Ramos (cell line): ENCODE results near the gene CST9.
"Not testable (repeated sequence)": the region's sequence is repeated elsewhere in the genome, so short reads cannot be mapped to it uniquely, and the experiment has no call there.

Experiments
- in situ Hi-C: fragments of 300-500 bp; cut with MboI; formaldehyde crosslinking; loops from one replicate; pipeline ENCODE4 v1.14.3; 2022; ENCODE audit warnings: low sequenced_read_pairs; ENCODE audit not compliant: unreplicated experiment

Gene CST9

GRCh38 chr20:23638309-23638708 is 32.6 kb upstream of the CST9 start:
- in situ Hi-C loops = no loop called here

DNA sequence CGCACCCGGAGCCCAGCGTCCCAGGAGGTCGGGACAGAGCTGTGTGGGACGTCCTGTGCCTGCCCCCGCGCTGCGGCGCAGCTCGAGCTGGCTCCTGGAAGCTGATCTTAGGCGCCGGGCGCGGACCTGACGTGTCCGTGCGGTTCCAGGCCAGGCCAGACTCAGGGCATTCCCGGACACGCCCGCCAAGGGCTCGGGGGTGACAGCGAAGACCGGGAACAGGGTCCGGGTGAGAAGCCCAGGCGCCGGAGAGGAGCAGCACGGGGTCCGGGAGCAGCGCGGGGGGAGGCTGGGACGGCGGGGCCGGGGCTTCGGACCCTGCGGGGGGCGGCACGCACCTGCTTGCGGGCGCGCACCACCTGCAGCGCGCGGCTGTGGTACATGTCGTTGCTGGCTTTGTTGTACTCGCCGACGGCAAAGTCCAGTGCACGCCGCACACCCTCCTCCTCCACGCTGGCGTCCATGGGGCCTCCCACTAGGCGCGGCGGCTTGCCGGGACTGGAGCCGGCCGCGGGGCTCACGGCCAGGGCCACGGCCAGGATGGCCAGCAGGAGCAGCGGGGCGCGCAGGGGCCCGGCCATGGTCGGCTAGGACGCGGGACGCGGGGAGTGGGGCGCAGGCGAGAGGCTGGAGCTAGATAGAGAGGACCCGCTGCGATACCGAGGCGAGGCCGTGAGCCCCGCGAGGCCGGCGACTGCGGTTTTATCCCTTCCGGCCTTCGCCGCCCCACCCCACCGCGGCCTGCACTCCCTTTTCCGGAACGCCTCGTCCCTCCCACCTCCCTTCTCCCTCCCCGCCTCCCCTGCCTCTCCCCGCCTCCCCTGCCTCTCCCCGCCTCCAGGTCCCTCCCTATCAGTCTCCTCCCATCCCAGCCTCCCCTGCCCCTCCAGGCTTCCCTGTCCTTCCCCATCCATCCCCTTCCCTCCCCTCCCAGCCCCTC is 31.8 kb upstream of the CST9 start, which contains the start of gene CST3:
Gene CST3, minus strand, starts transcription at position 674 of the 940 bp plus-strand sequence. Its CDS starts 93 bp downstream, at position 581.
- in situ Hi-C loops = no loop called here

DNA sequence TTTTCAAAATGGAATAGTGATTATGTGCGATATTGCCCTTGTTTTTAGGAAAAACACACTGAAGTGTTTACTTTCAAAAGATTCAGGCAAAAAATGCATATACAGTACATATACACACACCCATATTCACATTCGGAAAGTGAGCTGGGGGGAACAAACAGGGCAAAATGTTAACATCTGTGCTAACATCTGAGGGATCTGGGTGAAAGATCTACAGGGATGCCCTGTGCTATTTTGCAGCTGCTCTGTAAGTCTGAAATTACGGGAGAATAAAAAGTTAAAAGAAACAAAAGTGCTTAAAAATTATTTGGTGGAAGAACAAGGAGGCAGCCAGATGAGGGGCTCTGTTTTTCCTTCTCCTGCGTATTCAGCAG is 31.2 kb upstream of the CST9 start:
- in situ Hi-C loops = no loop called here

- in situ Hi-C loops = no loop called here
These were observed 30.6 kb upstream of the CST9 start for GRCh38 chr20:23636182-23636907.

DNA sequence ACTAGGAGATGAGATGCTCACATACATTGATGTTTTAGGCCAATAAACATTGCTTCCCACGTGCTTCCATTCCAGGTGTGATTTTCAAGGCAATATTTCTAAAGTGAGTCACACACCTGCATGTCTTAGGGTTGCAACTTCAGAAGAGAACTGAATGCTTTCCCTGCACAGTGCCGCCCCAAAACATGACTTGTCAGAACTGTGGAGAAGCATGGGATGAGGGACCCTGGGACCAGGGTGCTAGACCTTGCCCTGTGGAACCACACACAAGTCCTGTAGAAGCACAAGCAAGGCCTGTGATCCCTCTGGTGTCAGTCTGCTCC is 30.0 kb upstream of the CST9 start:
- in situ Hi-C loops = not testable (repeated sequence)

DNA sequence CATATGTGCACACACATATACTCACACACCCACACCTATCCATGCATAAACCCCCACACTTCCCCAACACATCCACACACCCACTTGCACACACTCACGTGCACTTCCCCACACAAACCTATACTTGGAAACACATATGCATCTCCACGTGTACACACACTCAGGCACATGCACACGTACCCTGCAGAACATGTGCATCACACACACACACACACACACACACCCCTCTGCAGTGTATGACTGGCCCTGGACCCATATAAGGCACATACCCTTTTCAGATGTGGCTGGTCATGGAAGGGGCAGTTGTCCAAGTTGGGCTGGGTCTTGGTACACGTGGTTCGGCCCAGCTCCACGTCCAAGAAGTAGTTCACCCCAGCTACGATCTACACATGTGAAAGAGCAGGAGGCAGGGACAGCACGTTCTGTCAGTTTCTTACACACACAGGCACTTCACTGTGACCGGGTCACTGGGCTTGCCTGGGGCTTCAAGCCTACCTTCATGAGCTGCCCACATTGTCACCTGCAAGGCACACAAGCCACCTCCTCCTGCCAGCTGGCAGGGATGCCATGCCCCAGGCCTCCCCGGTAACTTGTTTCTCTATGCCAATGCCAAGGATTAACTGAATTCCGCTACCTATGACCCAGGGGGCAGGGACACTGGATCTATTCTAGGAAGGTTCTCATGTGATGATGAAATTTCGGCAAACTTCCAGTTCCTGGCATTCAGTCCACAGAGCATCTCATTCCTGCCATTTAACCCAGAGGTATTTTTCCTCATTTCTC is 29.5 kb upstream of the CST9 start:
- in situ Hi-C loops = no loop called here

GRCh38 chr20:23634044-23634801 is 28.5 kb upstream of the CST9 start:
- in situ Hi-C loops = no loop called here

DNA sequence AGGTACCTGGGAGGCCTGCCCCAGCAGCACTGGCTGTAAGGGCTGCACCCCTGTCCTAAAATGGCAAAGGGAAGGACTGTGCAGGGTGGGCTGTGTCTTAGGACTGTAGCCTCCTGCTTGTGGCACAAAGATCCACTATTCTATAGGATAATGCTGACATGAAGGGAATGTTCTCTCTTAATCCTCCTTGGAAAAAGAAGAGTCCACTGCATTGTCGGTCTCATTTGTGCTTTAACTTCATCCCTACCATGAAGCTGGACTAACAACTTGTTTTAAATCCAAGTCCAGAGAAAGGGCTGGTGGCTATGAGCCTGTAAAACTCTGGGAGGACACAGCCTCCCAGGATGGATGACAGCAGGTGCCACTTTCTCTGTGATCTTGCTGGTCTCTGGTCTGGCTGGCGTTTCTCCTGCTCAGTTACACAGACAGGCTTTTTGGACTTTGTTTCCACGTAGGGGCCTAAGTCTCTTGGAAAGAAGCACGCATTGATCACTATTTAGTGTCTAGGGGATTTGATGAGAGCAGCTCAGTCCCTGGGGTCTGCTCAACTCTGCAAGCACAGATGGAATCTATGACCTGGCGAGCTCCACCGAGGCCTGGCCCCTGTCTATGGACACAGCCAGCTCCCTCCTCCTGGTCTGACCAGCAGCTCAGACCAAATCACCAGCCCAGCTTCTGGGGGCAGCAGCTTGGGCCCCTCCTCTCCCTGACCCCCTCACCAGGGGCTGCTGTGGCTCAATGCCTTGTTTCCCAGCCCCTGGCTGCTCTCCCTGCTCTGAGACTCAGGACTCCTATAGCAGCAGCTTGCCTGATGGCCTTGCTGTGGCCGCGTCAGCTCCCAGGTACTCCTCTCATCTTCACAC is 27.2 kb upstream of the CST9 start:
- in situ Hi-C loops = no loop called here

GRCh38 chr20:23631981-23632710 is 26.4 kb upstream of the CST9 start:
- in situ Hi-C loops = no loop called here

DNA sequence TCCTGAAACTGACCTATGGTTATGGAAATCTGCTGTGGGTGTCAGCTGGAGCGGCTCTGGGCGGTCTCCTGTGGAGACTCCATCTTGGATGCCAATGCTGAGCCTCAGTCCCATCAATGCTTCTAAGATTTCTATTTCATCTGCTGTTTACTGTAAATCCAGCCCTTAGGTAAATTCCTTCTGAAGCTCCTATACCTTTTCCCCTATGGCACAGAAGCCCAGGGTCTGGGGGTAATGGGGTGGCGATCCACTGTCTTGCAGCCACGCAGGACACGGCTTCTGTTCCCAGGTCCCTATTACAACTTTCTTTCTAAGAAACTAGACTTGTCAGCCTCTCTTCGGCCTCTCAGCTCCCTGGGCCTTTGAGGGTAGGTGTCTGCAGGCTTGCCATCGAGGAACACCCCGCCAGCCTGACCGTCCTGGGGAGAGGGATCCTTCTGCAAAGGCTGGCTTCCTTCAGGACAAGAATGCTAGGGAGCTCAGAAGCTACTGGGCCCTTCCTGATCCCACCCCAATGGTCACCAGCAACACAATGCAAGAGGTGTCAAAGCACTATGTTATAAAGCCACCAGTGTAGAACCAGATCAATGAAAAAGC is 25.6 kb upstream of the CST9 start:
- in situ Hi-C loops = no loop called here

- in situ Hi-C loops = no loop called here
These were observed 24.7 kb upstream of the CST9 start for GRCh38 chr20:23630392-23630849.

DNA sequence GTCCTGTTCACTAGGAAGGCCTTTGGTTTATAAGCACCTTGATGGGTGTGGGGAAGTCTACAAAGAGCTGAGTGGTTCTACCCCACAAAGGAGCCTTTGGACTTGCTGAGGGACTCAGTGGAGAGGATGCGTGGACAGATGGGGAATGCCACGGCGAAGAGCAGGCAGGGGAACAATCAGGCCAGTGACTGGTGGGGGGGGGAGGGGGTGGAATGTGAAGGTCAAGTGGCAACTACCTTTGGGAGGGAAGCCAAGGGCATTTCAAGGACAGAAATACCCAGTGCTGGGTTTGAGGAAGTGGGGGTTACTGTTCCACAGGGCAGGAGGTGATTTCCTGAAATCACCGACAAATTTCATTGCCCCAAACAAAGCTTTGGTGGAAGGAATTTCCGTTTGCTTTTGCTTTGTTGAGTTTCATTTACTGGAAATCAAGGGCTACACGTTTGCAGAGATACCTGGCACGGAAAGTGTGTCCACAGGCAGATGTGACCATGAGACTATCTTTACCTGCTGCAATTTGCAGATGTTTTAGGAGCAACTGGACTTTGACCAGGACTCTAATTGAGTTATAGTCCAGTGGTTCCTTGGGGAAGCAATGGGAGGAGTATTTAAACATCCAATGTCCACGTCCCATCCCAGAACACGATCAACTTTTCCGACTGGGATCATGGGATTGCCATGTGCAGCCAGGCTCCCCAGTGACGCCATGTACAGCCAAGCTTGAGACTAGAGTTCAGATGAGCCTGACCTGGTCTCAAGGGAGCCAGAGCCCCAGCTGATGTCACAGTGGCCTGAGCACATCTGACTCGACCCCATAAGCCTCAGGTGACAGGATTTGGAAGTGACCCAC is 24.1 kb upstream of the CST9 start:
- in situ Hi-C loops = no loop called here

- in situ Hi-C loops = no loop called here
These were observed 23.4 kb upstream of the CST9 start for GRCh38 chr20:23629017-23629541.

GRCh38 chr20:23628402-23629016 is 22.8 kb upstream of the CST9 start:
- in situ Hi-C loops = no loop called here

DNA sequence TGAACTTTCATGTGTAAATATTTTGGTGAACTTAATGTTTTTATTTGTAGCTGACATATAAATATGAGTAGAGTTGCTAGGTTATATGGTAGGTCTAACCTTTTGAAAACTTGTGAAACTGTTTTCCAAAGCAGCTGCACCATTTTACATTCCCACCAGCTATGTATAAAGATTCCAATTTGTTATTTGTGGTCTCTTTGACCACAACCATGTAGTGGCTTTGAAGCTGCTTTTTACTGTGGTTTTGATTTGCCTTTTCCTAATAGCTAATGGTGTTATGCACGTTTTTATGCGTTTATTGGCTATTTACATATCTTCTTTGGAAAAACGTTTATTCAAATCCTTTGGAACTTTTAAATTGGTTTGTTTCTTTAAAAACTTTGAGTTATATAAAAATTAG is 21.8 kb upstream of the CST9 start:
- in situ Hi-C loops = no loop called here

DNA sequence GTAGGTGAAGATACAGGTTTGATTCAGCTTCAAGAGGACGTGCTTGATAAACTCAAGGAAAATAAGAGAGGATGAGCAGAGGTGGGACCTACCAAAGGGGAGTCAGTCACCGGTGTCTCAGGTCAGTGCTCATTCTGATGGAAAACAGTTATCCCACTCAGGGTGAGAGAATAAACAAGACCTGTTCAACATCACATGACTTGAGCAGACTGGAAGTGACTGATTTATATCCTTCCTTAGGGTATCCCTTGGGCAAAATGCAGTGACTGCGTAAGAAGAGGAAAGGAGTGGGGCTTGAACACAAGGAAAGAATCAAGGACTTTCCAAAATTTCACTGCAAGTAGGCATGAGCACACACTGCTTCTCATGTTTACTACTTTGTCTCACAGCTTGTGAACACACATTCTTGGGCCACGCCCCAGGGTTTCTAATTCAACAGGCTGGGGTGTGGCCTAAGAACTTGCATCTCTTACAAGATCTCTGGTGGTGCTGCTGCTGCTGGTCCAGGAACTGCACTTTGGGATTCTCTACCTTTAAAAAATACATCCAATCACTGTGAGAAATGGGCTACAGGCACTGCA is 20.4 kb upstream of the CST9 start:
- in situ Hi-C loops = no loop called here
